HepG2 (cell line): ENCODE measurements around the gene PRRC2A. TPM values are rescaled to one million over a fixed set of nuclear protein-coding genes. Genes with fewer than 3 reads are reported as not detected.

Experiments used
- ESRRA ChIP-seq: sonication (generic); formaldehyde crosslinking; IDR thresholded peaks from 2 replicates; pipeline ENCODE4 v1.5.1; 2020; ENCODE audit warnings: mild to moderate bottlenecking, low read depth, missing genetic modification reagents
- FOXP1 ChIP-seq, 2 experiments: fragments of 450-650 bp in 1 of 2; IDR thresholded peaks; 2 replicates each; pipeline ENCODE4 v1.6.1; 2017 to 2018; ENCODE audit warnings: antibody characterized with exemption in 1 of 2
- GATAD1 ChIP-seq: IDR thresholded peaks from 2 replicates; pipeline ENCODE4 v1.6.1; 2016; ENCODE audit warnings: missing genetic modification reagents, missing compliant biosample characterization
- JARID2 ChIP-seq: sonication (generic); formaldehyde crosslinking; IDR thresholded peaks from 2 replicates; pipeline ENCODE4 v1.8.1; 2023; ENCODE audit warnings: missing genetic modification reagents, inconsistent platforms; ENCODE audit not compliant: insufficient replicate concordance
- KAT2B ChIP-seq: fragments of 150-350 bp; IDR thresholded peaks from 2 replicates; pipeline ENCODE4 v1.6.1; 2014; ENCODE audit warnings: low read depth, low read length, borderline replicate concordance
- KLF11 ChIP-seq: IDR thresholded peaks from 2 replicates; pipeline ENCODE4 v1.6.1; 2016; ENCODE audit warnings: missing compliant biosample characterization
- MEF2D ChIP-seq: sonication (generic); formaldehyde crosslinking; IDR thresholded peaks from 2 replicates; pipeline ENCODE4 v1.5.1; 2020; ENCODE audit warnings: mild to moderate bottlenecking, missing genetic modification reagents
- NCOA1 ChIP-seq: sonication (generic); formaldehyde crosslinking; IDR thresholded peaks from 2 replicates; pipeline ENCODE4 v1.9.0; 2021; ENCODE audit warnings: missing genetic modification reagents
- REL ChIP-seq: sonication (generic); formaldehyde crosslinking; conservative IDR thresholded peaks from 2 replicates; pipeline ENCODE4 v1.8.0; 2022; ENCODE audit warnings: mild to moderate bottlenecking, missing genetic modification reagents, moderate library complexity
- ZNF121 ChIP-seq: sonication (generic); formaldehyde crosslinking; IDR thresholded peaks from 2 replicates; pipeline ENCODE4 v1.5.0; 2020; ENCODE audit warnings: mild to moderate bottlenecking, missing genetic modification reagents
- ZNF292 ChIP-seq: sonication (generic); formaldehyde crosslinking; IDR thresholded peaks from 2 replicates; pipeline ENCODE4 v1.8.1; 2022; ENCODE audit warnings: mild to moderate bottlenecking, low read depth, missing genetic modification reagents, borderline replicate concordance
- ZNF446 ChIP-seq: sonication (generic); formaldehyde crosslinking; IDR thresholded peaks from 2 replicates; pipeline ENCODE4 v1.5.0; 2020; ENCODE audit warnings: mild to moderate bottlenecking, missing genetic modification reagents
- ZNF510 ChIP-seq: sonication (generic); formaldehyde crosslinking; IDR thresholded peaks from 2 replicates; pipeline ENCODE4 v1.4.0; 2020; ENCODE audit warnings: low read depth, mild to moderate bottlenecking, missing genetic modification reagents
- ZNF605 ChIP-seq: sonication (generic); formaldehyde crosslinking; IDR thresholded peaks from 2 replicates; pipeline ENCODE4 v1.8.0; 2022; ENCODE audit warnings: mild to moderate bottlenecking, missing genetic modification reagents
- ZNF607 ChIP-seq: sonication (generic); formaldehyde crosslinking; IDR thresholded peaks from 2 replicates; pipeline ENCODE4 v1.5.1; 2020; ENCODE audit warnings: missing genetic modification reagents, mild to moderate bottlenecking, borderline replicate concordance
- ZNF772 ChIP-seq: sonication (generic); formaldehyde crosslinking; IDR thresholded peaks from 2 replicates; pipeline ENCODE4 v1.5.0; 2020; ENCODE audit warnings: mild to moderate bottlenecking, missing genetic modification reagents
- ZNF816 ChIP-seq: sonication (generic); formaldehyde crosslinking; IDR thresholded peaks from 2 replicates; pipeline ENCODE4 v1.8.0; 2022; ENCODE audit warnings: missing genetic modification reagents, mild to moderate bottlenecking, borderline replicate concordance
- polyA plus RNA-seq, 8 experiments: library from polyadenylated mRNA; depleted of rRNA in 3 of 8; stranded (reverse) in 7 of 8; unstranded in 1 of 8; fragments of >200 nt; fragmentation: Illumina TruSeq in 4 of 8; extraction: Trizol in 4 of 8; gene quantifications; 2 replicates each; pipeline versions ENCODE4 v1.2.1 to v1.2.3, GENCODE V29; 2011 to 2016; ENCODE audit warnings: low read depth in 4 of 8, missing spikeins in 1 of 8, mixed read lengths in 1 of 8; ENCODE audit not compliant: insufficient read depth in 1 of 8
- total RNA-seq, 5 experiments: library from RNA; depleted of rRNA; stranded (reverse); fragments of >200 nt; fragmentation: Illumina TruSeq; extraction: Trizol; gene quantifications; 2 replicates each; pipeline ENCODE4 v1.2.3, GENCODE V29; 2016; ENCODE audit warnings: low read depth in 1 of 5
- TF ChIP-seq, protein P1 (sequence below): sonication (generic); formaldehyde crosslinking; IDR thresholded peaks from 2 replicates; pipeline ENCODE4 v1.8.0; 2022; ENCODE audit warnings: missing genetic modification reagents, mild to moderate bottlenecking, moderate library complexity, borderline replicate concordance
- TF ChIP-seq, protein P2 (sequence below): sonication (generic); formaldehyde crosslinking; IDR thresholded peaks from 2 replicates; pipeline ENCODE4 v1.4.0; 2020; ENCODE audit warnings: missing genetic modification reagents, borderline replicate concordance
- TF ChIP-seq, protein P3 (sequence below): sonication (generic); formaldehyde crosslinking; IDR thresholded peaks from 2 replicates; pipeline ENCODE4 v1.5.1; 2020; ENCODE audit warnings: missing genetic modification reagents, mild to moderate bottlenecking, borderline replicate concordance
- TF ChIP-seq, protein P4 (sequence below): IDR thresholded peaks from 2 replicates; pipeline ENCODE4 v1.6.1; 2016; ENCODE audit warnings: low read depth, control low read depth
- TF ChIP-seq, protein P5 (sequence below): sonication (generic); formaldehyde crosslinking; conservative IDR thresholded peaks from 2 replicates; pipeline ENCODE4 v1.5.0; 2020; ENCODE audit warnings: missing genetic modification reagents

Gene PRRC2A
- total and polyA plus RNA-seq, 2 of the 13 experiments (the other 11 are each of a cell fraction or from before 2014, with no cell fraction given): 38.9 to 47.4 TPM

DNA sequence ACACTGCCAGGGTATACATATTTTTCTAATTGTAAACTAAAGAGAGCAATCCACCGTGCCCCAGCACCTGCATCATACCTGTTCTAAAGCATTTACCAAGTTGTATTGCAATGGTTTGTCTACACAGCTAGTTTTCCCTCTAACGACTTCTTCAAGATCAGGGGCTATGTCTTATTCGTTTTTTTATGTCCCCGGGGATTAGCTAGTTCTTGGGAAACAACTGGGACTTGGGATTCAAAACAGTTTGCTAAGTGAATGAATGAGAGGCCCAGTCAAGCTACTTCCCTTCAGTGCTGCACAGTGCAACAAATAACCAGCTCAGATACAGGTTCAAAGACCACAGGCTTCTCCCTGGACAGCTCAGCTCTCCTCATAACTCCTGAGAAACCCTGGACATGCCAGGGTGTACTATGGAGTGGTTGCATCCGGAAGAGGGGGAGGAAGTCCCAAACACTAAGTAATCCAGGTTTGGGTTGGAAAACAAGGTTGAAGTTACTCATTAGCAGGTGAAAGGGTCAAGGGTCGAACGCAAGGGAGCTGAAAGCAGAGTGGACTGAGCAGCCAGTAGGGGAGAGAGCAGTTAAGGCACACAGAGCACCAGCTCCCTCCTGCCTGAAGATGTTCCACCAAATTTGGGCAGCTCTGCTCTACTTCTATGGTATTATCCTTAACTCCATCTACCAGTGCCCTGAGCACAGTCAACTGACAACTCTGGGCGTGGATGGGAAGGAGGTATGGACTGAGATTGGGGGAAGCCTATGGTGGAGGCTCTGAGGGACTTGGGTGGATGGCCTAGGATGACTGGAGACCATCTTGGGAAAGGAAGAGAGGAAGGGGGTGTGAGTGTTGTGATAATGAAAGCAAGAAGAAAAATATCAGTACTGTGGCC, 35.1 kb downstream of the PRRC2A start, which contains the start of gene APOM (continued):
- TF ChIP-seq, protein P1, sequence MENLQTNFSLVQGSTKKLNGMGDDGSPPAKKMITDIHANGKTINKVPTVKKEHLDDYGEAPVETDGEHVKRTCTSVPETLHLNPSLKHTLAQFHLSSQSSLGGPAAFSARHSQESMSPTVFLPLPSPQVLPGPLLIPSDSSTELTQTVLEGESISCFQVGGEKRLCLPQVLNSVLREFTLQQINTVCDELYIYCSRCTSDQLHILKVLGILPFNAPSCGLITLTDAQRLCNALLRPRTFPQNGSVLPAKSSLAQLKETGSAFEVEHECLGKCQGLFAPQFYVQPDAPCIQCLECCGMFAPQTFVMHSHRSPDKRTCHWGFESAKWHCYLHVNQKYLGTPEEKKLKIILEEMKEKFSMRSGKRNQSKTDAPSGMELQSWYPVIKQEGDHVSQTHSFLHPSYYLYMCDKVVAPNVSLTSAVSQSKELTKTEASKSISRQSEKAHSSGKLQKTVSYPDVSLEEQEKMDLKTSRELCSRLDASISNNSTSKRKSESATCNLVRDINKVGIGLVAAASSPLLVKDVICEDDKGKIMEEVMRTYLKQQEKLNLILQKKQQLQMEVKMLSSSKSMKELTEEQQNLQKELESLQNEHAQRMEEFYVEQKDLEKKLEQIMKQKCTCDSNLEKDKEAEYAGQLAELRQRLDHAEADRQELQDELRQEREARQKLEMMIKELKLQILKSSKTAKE (CRISPR knock-in tag): peak; percentile 92
- no peak for TF ChIP-seq JARID2 (CRISPR knock-in tag)
- peak; percentile 82 for TF ChIP-seq GATAD1 (CRISPR knock-in tag)
- TF ChIP-seq ZNF816 (CRISPR knock-in tag): no peak; the same call in 1 of the 2 replicates
- peak; percentile 98 for TF ChIP-seq ZNF772 (CRISPR knock-in tag)
- no peak for TF ChIP-seq KAT2B
- TF ChIP-seq, protein P2, sequence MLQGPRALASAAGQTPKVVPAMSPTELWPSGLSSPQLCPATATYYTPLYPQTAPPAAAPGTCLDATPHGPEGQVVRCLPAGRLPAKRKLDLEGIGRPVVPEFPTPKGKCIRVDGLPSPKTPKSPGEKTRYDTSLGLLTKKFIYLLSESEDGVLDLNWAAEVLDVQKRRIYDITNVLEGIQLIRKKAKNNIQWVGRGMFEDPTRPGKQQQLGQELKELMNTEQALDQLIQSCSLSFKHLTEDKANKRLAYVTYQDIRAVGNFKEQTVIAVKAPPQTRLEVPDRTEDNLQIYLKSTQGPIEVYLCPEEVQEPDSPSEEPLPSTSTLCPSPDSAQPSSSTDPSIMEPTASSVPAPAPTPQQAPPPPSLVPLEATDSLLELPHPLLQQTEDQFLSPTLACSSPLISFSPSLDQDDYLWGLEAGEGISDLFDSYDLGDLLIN: no peak
- TF ChIP-seq ZNF292: no peak; the same call in 1 of the 2 replicates
- no peak for TF ChIP-seq NCOA1 (CRISPR knock-in tag)
- peak; percentile 97 for TF ChIP-seq ZNF607 (CRISPR knock-in tag)
- peak; percentile 98 for TF ChIP-seq ZNF605 (CRISPR knock-in tag)
- TF ChIP-seq, protein P3, sequence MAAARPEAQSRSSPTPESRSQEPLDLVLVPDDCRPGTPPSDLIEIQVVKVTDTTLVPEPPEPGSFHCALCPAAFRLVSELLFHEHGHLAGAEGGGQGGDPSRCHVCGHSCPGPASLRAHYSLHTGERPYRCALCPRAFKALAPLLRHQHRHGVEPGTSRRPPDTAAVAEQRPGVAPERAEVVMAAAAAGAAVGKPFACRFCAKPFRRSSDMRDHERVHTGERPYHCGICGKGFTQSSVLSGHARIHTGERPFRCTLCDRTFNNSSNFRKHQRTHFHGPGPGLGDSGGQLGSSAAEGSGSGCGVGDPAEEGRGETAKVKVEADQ (CRISPR knock-in tag): peak; percentile 62
- no peak for TF ChIP-seq ZNF446
- TF ChIP-seq ZNF121: peak; percentile 65; the same call in 1 of the 2 replicates
- TF ChIP-seq, protein P4, sequence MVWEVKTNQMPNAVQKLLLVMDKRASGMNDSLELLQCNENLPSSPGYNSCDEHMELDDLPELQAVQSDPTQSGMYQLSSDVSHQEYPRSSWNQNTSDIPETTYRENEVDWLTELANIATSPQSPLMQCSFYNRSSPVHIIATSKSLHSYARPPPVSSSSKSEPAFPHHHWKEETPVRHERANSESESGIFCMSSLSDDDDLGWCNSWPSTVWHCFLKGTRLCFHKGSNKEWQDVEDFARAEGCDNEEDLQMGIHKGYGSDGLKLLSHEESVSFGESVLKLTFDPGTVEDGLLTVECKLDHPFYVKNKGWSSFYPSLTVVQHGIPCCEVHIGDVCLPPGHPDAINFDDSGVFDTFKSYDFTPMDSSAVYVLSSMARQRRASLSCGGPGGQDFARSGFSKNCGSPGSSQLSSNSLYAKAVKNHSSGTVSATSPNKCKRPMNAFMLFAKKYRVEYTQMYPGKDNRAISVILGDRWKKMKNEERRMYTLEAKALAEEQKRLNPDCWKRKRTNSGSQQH (CRISPR knock-in tag): peak; percentile 99; the same call in 1 of the 2 replicates
- 0 out of 2 replicates have a peak, but pooled peaks have one; percentile 28 for TF ChIP-seq ZNF510
- TF ChIP-seq KLF11 (CRISPR knock-in tag): no peak
- TF ChIP-seq REL: no peak
- TF ChIP-seq MEF2D (CRISPR knock-in tag): peak; percentile 98
- peak; percentile 65; the same call in 1 of the 2 replicates for TF ChIP-seq FOXP1 (IDR thresholded peaks at IDR 0.05)
- TF ChIP-seq FOXP1 (CRISPR knock-in tag; IDR thresholded peaks at IDR 0.05): peak; percentile 95
- TF ChIP-seq, protein P5, sequence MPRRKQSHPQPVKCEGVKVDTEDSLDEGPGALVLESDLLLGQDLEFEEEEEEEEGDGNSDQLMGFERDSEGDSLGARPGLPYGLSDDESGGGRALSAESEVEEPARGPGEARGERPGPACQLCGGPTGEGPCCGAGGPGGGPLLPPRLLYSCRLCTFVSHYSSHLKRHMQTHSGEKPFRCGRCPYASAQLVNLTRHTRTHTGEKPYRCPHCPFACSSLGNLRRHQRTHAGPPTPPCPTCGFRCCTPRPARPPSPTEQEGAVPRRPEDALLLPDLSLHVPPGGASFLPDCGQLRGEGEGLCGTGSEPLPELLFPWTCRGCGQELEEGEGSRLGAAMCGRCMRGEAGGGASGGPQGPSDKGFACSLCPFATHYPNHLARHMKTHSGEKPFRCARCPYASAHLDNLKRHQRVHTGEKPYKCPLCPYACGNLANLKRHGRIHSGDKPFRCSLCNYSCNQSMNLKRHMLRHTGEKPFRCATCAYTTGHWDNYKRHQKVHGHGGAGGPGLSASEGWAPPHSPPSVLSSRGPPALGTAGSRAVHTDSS (CRISPR knock-in tag): no peak
- peak; percentile 76 for TF ChIP-seq ESRRA (CRISPR knock-in tag)
